ES-I3 (cell line): ENCODE results near the gene ARHGEF9.

ENCODE experiments used
- H3K36me3 ChIP-seq: 2 replicates; pipeline ENCODE4 v1.6.1; 2013; ENCODE audit warnings: mild to moderate bottlenecking, low read length, control low read depth, moderate library complexity; ENCODE audit not compliant: insufficient read depth
- H3K4me1 ChIP-seq: 2 replicates; pipeline ENCODE4 v1.6.1; 2013; ENCODE audit warnings: mild to moderate bottlenecking, control low read depth, low read length; ENCODE audit not compliant: insufficient read depth
- H3K9ac ChIP-seq: 2 replicates; pipeline ENCODE4 v1.6.1; 2013; ENCODE audit warnings: low read depth, mild to moderate bottlenecking, low read length, moderate library complexity
- H3K9me3 ChIP-seq: 2 replicates; pipeline ENCODE4 v1.6.1; 2013; ENCODE audit warnings: mild to moderate bottlenecking, low read length, moderate library complexity; ENCODE audit not compliant: control insufficient read depth, insufficient read depth

ARHGEF9 gene

GRCh38 chrX:63737131-63737921, 47.7 kb downstream of the ARHGEF9 start:
- peaks cover 6% of the 10 kb centered on the region for H3K4me1 ChIP-seq
- no peaks in the 10 kb centered on the region for H3K9me3 ChIP-seq

GRCh38 chrX:63735882-63736281, 49.1 kb downstream of the ARHGEF9 start:
- Histone ChIP-seq H3K9ac (no peak overlapping the region), H3K4me1 (no peaks in the 10 kb centered on the region; the same call in 1 of the 2 replicates), H3K36me3 (no peaks in the 10 kb centered on the region), H3K9me3 (no peaks in the 10 kb centered on the region)

More at GRCh38 chrX:63737131-63737921, 47.7 kb downstream of the ARHGEF9 start:
- Histone ChIP-seq H3K9ac (no peak overlapping the region), H3K36me3 (no peaks in the 10 kb centered on the region)

- peaks cover 9% of the 10 kb centered on the region; the same call in 1 of the 2 replicates for H3K4me1 ChIP-seq
- H3K9ac ChIP-seq: no peak overlapping the region
- H3K36me3 ChIP-seq: no peaks in the 10 kb centered on the region; the same call in 1 of the 2 replicates
- no peaks in the 10 kb centered on the region for H3K9me3 ChIP-seq
These were observed 64.7 kb downstream of the ARHGEF9 start for GRCh38 chrX:63720293-63720692.

- Histone ChIP-seq H3K36me3 (no peaks in the 10 kb centered on the region; the same call in 1 of the 2 replicates), H3K9ac (no peak overlapping the region), H3K9me3 (no peaks in the 10 kb centered on the region), H3K4me1 (peaks cover 9% of the 10 kb centered on the region; the same call in 1 of the 2 replicates)
These were observed 65.4 kb downstream of the ARHGEF9 start for GRCh38 chrX:63719633-63720032.

- no peaks in the 10 kb centered on the region for H3K9me3 ChIP-seq
- H3K36me3 ChIP-seq: no peaks in the 10 kb centered on the region; the same call in 1 of the 2 replicates
- H3K9ac ChIP-seq: no peak overlapping the region
- H3K4me1 ChIP-seq: no peaks in the 10 kb centered on the region
These were observed 66.9 kb downstream of the ARHGEF9 start for GRCh38 chrX:63718010-63718694.

- Histone ChIP-seq H3K36me3 (no peaks in the 10 kb centered on the region), H3K9me3 (no peaks in the 10 kb centered on the region), H3K9ac (no peak overlapping the region), H3K4me1 (no peaks in the 10 kb centered on the region)
These were observed 71.5 kb downstream of the ARHGEF9 start for GRCh38 chrX:63713526-63713925.

GRCh38 chrX:63708801-63709200, 76.2 kb downstream of the ARHGEF9 start:
- no peak overlapping the region for H3K9ac ChIP-seq

GRCh38 chrX:63702556-63702955, 82.5 kb downstream of the ARHGEF9 start:
- peaks cover 6% of the 10 kb centered on the region; the same call in 1 of the 2 replicates for H3K36me3 ChIP-seq
- no peaks in the 10 kb centered on the region for H3K9me3 ChIP-seq
- no peak overlapping the region for H3K9ac ChIP-seq
- H3K4me1 ChIP-seq: no peaks in the 10 kb centered on the region

More at GRCh38 chrX:63708801-63709200, 76.2 kb downstream of the ARHGEF9 start:
- Histone ChIP-seq H3K36me3 (peaks cover 6% of the 10 kb centered on the region; the same call in 1 of the 2 replicates), H3K4me1 (no peaks in the 10 kb centered on the region), H3K9me3 (no peaks in the 10 kb centered on the region)

GRCh38 chrX:63686878-63687714, 97.9 kb downstream of the ARHGEF9 start:
- Histone ChIP-seq H3K9me3 (no peaks in the 10 kb centered on the region), H3K4me1 (peaks cover 4% of the 10 kb centered on the region; the same call in 1 of the 2 replicates), H3K9ac (no peak overlapping the region), H3K36me3 (no peaks in the 10 kb centered on the region)

- Histone ChIP-seq H3K4me1 (no peaks in the 10 kb centered on the region), H3K9me3 (no peaks in the 10 kb centered on the region), H3K36me3 (no peaks in the 10 kb centered on the region; the same call in 1 of the 2 replicates), H3K9ac (no peak overlapping the region)
These were observed 104.6 kb downstream of the ARHGEF9 start for GRCh38 chrX:63680423-63680822.

- no peak overlapping the region for H3K9ac ChIP-seq
- H3K9me3 ChIP-seq: no peaks in the 10 kb centered on the region
- H3K4me1 ChIP-seq: no peaks in the 10 kb centered on the region
- H3K36me3 ChIP-seq: no peaks in the 10 kb centered on the region; the same call in 1 of the 2 replicates
These were observed 105.6 kb downstream of the ARHGEF9 start for GRCh38 chrX:63679432-63679831.

GRCh38 chrX:63675716-63676115, 109.3 kb downstream of the ARHGEF9 start:
- H3K9me3 ChIP-seq: no peaks in the 10 kb centered on the region
- no peak overlapping the region for H3K9ac ChIP-seq
- no peaks in the 10 kb centered on the region; the same call in 1 of the 2 replicates for H3K36me3 ChIP-seq
- no peaks in the 10 kb centered on the region for H3K4me1 ChIP-seq

GRCh38 chrX:63673896-63674295, 111.1 kb downstream of the ARHGEF9 start:
- no peaks in the 10 kb centered on the region for H3K9me3 ChIP-seq
- no peaks in the 10 kb centered on the region for H3K4me1 ChIP-seq
- H3K36me3 ChIP-seq: no peaks in the 10 kb centered on the region; the same call in 1 of the 2 replicates
- H3K9ac ChIP-seq: no peak overlapping the region

- no peak overlapping the region for H3K9ac ChIP-seq
- H3K36me3 ChIP-seq: peaks cover 20% of the 10 kb centered on the region; the same call in 1 of the 2 replicates
- peaks cover 8% of the 10 kb centered on the region; the same call in 1 of the 2 replicates for H3K9me3 ChIP-seq
- H3K4me1 ChIP-seq: no peaks in the 10 kb centered on the region
These were observed 120.3 kb downstream of the ARHGEF9 start for GRCh38 chrX:63664741-63665140.
